RWPE1 (cell line): Measurements from ENCODE around the gene PAK3.

Experiments
- CTCF ChIA-PET: fragments of 350-600 bp; sonication (Branson Sonifier 250); formaldehyde crosslinking; extraction: SDS; loops from one replicate; lab custom pipeline; 2021; lab: Yijun Ruan, JAX
- POLR2A ChIA-PET: fragments of 400-600 bp; formaldehyde crosslinking; extraction: SDS; loops from one replicate; lab custom pipeline; 2020; ENCODE audit warnings: antibody characterized with exemption; ENCODE audit not compliant: low non-redundant PET; lab: Yijun Ruan, JAX
- DNase-seq: peaks from one replicate; pipeline ENCODE4 v3.0.0; 2012; ENCODE audit warnings: low spot score
- H3K27ac ChIP-seq: fragments of 450-650 bp; 2 replicates; pipeline ENCODE4 v1.5.1; 2017
- TF ChIP-seq, protein P1 (sequence below): fragments of 450-650 bp; conservative IDR thresholded peaks from 2 replicates; pipeline ENCODE4 v1.5.1; 2017; ENCODE audit warnings: low read depth, mild to moderate bottlenecking

The PAK3 gene

DNA sequence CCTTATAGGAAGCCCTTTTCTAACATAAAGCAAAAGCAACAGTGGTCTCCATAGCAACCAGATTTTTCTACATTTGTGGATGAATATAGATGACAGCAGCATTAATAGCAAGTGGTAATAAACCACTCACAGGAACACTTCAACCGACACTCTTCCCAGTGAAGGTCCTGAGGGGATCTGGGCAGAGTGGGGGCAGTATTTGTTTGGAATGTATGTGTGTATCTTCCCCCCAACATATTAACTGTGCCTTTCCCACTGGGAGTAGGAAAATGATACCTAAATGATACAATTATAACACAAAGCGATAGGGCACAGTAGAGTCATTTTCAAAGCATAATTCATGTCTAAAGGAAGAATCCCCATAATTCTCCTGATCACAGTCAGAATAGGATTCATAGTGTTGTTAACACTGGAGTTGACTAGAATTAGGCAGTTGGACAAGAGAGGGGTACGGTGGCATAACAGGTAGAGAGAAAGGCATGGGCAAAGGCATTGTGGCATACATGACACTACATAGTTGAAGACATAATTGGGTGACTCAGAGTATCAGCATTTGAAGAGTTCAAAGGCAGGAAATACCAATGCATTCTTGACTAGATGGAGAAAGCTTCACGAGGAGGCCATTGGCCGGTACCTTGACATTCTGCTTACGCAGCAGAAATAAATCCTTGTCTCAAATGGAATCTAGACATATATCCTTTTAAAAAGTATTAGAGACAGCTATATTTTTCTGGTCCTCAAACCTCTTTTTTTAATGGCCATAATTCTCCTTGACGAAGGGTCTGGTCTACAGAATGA is 159.1 kb downstream of the PAK3 start:
- ChIA-PET POLR2A (no interaction called here), CTCF (interaction anchor here (0.6 kb wide), 1 partner anchor 145 kb away, joined by 3 read pairs; no protein-coding TSS in a partner anchor)
- TF ChIP-seq, protein P1, sequence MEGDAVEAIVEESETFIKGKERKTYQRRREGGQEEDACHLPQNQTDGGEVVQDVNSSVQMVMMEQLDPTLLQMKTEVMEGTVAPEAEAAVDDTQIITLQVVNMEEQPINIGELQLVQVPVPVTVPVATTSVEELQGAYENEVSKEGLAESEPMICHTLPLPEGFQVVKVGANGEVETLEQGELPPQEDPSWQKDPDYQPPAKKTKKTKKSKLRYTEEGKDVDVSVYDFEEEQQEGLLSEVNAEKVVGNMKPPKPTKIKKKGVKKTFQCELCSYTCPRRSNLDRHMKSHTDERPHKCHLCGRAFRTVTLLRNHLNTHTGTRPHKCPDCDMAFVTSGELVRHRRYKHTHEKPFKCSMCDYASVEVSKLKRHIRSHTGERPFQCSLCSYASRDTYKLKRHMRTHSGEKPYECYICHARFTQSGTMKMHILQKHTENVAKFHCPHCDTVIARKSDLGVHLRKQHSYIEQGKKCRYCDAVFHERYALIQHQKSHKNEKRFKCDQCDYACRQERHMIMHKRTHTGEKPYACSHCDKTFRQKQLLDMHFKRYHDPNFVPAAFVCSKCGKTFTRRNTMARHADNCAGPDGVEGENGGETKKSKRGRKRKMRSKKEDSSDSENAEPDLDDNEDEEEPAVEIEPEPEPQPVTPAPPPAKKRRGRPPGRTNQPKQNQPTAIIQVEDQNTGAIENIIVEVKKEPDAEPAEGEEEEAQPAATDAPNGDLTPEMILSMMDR = no peak
- no peak for DNase-seq
- H3K27ac ChIP-seq = no peak overlapping the region

DNA sequence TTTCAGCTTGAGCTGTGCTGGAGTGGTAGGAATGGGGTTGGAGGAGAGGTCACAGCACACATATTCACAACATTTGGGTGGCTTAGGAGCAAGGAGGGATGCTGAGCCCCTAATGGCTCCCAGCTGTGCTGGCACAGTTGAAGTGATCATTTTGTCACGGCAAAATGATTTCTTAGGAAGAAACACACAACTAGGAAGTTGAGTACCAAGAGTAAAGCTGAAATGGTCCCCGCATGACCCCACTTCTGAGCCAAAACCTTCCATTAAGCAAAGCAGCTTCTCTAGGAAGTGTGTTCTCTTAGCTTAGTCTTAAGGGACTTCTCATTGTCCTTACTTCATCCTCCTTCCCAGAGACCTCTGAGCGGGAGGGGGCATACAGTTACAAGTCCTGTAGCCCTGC is 161.7 kb downstream of the PAK3 start:
- ChIA-PET POLR2A (no interaction called here), CTCF (no interaction called here)
- no peak for DNase-seq
- no peak overlapping the region for H3K27ac ChIP-seq
- TF ChIP-seq, protein P1 = no peak

DNA sequence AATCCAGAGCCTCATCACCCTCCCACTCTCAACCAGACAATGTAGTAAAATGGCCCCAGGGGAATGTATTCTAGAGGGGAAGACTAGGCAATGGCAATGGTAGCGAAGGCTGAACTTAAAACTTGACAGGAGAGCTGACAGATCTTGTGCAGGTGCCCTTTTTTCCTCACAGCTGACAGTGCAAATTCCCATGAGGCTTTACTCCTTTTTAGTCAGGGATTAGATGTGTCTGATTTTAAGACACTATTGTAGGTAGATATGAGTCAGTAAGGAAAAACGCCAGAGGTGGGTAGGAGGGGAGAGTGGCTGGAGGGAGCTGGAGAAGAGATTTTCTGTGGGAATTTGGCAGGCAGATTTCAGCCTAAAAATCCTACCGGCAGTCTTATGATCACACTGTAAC is 163.6 kb downstream of the PAK3 start:
- CTCF ChIA-PET = no interaction called here
- POLR2A ChIA-PET = no interaction called here
- no peak overlapping the region for H3K27ac ChIP-seq
- no peak for DNase-seq
- TF ChIP-seq, protein P1 = no peak

DNA sequence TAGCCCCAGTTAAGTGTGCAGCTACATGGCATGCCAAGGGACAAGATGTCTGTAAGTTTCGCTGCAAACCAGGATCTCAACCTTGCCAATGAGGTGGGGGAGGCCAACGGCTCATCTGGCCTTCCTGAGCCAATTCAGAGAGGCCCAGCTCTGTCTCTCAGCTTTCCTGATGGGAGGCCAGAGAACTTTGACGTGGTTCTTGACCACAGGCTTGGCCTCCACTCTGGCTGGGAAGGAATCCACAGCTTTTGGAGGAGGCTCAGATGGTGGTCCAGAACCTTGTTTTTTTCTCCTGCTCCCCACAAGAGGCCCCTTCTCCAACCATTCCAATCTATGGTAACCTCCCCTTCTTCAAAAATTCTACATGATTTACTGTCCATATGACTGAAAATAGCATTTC is 164.5 kb downstream of the PAK3 start:
- CTCF ChIA-PET = no interaction called here
- TF ChIP-seq, protein P1 = no peak
- no peak overlapping the region for H3K27ac ChIP-seq
- POLR2A ChIA-PET = no interaction called here
- DNase-seq = no peak

DNA sequence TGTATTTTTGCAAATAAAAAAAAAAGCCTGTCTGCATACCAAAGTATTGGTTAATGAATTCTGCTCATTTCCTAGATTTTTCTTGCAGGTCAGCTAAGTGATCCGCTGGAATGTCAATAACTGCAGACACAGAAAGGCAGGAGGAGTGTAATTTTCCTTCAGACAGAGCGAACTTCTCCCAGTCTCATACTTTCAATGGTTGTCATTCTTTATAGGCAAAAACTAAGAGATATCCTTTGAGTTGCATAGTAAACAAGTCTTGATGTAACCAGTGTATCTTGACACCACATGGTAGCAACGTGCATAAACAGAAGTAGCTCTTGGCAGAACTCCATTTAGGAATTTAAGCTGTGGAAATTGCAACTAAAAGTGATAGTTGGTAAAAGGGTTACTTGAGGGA is 166.1 kb downstream of the PAK3 start:
- ChIA-PET POLR2A (no interaction called here), CTCF (interaction anchor here (0.7 kb wide), 1 partner anchor 345 kb away, joined by 4 read pairs; no protein-coding TSS in a partner anchor)
- TF ChIP-seq, protein P1 = no peak
- DNase-seq = no peak
- no peak overlapping the region for H3K27ac ChIP-seq

DNA sequence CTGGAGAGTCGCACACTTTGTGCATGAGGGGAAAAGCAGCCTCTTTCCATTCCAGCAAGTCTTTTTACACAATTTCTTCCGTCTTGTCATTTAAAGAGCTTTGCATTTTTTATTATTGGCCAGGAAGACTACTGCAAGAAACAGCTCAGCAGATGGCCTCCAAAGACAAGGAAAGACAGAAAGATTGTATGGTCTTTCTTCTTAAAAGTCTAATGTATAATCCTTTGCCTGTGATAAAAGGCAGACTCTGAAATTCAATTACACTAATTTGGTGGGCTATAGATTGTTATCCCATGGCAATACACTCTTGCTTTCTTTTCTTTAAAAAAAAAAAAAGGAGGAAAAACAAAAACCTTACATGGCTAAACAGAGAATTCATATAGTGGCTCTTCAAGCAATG is 168.4 kb downstream of the PAK3 start:
- CTCF ChIA-PET = no interaction called here
- H3K27ac ChIP-seq = no peak overlapping the region
- TF ChIP-seq, protein P1 = no peak
- POLR2A ChIA-PET = no interaction called here
- no peak for DNase-seq
